ENCODE measurements around the gene EPS8L2. TPM values are rescaled to one million over a fixed set of nuclear protein-coding genes. Genes with fewer than 3 reads are reported as not detected.

EPS8L2 gene
- total and polyA plus RNA-seq, 2 of the 8 experiments (the other 6 are each of a cell fraction or from before 2014, with no cell fraction given): 38.5 to 57.0 TPM

- 92% methylated on average over 11 of the region's 11 CpGs; no CpG with 5 or more reads in 1 of the 2 experiments for WGBS, 2 experiments (ENCODE audit: extremely low coverage in 1 of 2, insufficient coverage in 1 of 2, insufficient read length in 1 of 2, insufficient replicate concordance in 2 of 2, low coverage in 1 of 2, low lambda C conversion rate in 2 of 2, missing lambda C conversion rate in 1 of 2)
Measured at GRCh38 chr11:665704-666281, 40.2 kb upstream of the EPS8L2 start.

More at GRCh38 chr11:665704-666281, 40.2 kb upstream of the EPS8L2 start:
- no peak for DNase-seq (ENCODE audit: low read depth in 1 of 2, low spot score in 2 of 2)
- Histone ChIP-seq H2AFZ (ENCODE audit: low read length) (no peak overlapping the region), H3K4ac (replicated peaks; ENCODE audit: insufficient read length, low read depth, low read length) (no peak overlapping the region), H3K56ac (replicated peaks; ENCODE audit: insufficient read length, low read depth, low read length) (no peak overlapping the region), H3K18ac (ENCODE audit: extremely low read depth, low read length) (no peak overlapping the region), H3K4me3 (ENCODE audit: extremely low read depth in 1 of 4, insufficient read depth in 2 of 4, low read depth in 3 of 4, low read length in 4 of 4) (no peak overlapping the region), H4K91ac (replicated peaks; ENCODE audit: insufficient read length, low read length) (no peak overlapping the region), H3K27me3 (replicated peaks in 1 of 4; ENCODE audit: control insufficient read depth in 3 of 4, extremely low read depth in 1 of 4, insufficient read depth in 3 of 4, low read length in 3 of 4) (no peaks in the 10 kb centered on the region), H2BK20ac (ENCODE audit: low read length) (no peak overlapping the region), H2BK120ac (replicated peaks; ENCODE audit: low read depth, low read length) (no peak overlapping the region), H2BK15ac (ENCODE audit: low read length) (no peak overlapping the region), H2BK5ac (ENCODE audit: low read depth, low read length) (no peak overlapping the region; the same call in 1 of the 2 replicates), H2BK12ac (ENCODE audit: low read depth, low read length) (no peak overlapping the region), H3K9ac (replicated peaks in 1 of 4; ENCODE audit: extremely low read depth in 1 of 4, low read depth in 3 of 4, low read length in 3 of 4) (no peak overlapping the region), H4K20me1 (replicated peaks in 1 of 2; ENCODE audit: control insufficient read depth in 1 of 2, insufficient read depth in 2 of 2, low read length in 2 of 2) (peaks cover 5 to 9% of the 10 kb centered on the region in 2 experiments), H3K4me2 (ENCODE audit: insufficient read depth in 1 of 2, low read depth in 2 of 2, low read length in 2 of 2) (no peak overlapping the region), H3K9me3 (ENCODE audit: insufficient read depth in 2 of 2, low read depth in 1 of 2, low read length in 1 of 2) (peaks cover 0 to 4% of the 10 kb centered on the region in 2 experiments; a peak in 1 of 4 replicates), H3K14ac (ENCODE audit: insufficient read length) (no peak overlapping the region), H3K79me1 (ENCODE audit: low read depth, low read length) (no peaks in the 10 kb centered on the region; the same call in none of the 2 replicates), H4K5ac (ENCODE audit: insufficient read length, low read depth, low read length) (no peak overlapping the region), H3K23me2 (ENCODE audit: low read depth, low read length) (no peaks in the 10 kb centered on the region), H3K23ac (ENCODE audit: insufficient read length) (no peak overlapping the region), H4K8ac (ENCODE audit: extremely low read depth, insufficient read depth, low read length) (no peak overlapping the region), H3K4me1 (replicated peaks in 1 of 4; ENCODE audit: control insufficient read depth in 3 of 4, insufficient read depth in 4 of 4, low read length in 3 of 4) (no peaks in the 10 kb centered on the region), H2AK5ac (ENCODE audit: low read depth, low read length) (no peak overlapping the region), H3K79me2 (ENCODE audit: control insufficient read depth in 1 of 2, insufficient read depth in 2 of 2, low read length in 2 of 2) (no peaks in the 10 kb centered on the region; a peak in 1 of 4 replicates), H3K36me3 (ENCODE audit: control insufficient read depth in 2 of 4, insufficient read depth in 4 of 4, low read length in 3 of 4) (peaks cover 0 to 16% (median 6%) of the 10 kb centered on the region in 4 experiments; a peak in 6 of 8 replicates), H3K27ac (ENCODE audit: low read depth, low read length) (no peak overlapping the region)
- TF ChIP-seq TCF12 (IDR thresholded peaks at IDR 0.05; ENCODE audit: low read depth, low read length): no peak
- TF ChIP-seq RFX5 (IDR thresholded peaks at IDR 0.05; ENCODE audit: borderline replicate concordance, low read depth, low read length): no peak
- no peak for TF ChIP-seq JUND (IDR thresholded peaks at IDR 0.05; ENCODE audit: low read length)
- TF ChIP-seq BRCA1 (IDR thresholded peaks at IDR 0.05; ENCODE audit: low read depth, low read length): no peak
- TF ChIP-seq KDM1A (IDR thresholded peaks at IDR 0.05; ENCODE audit: borderline replicate concordance, low read length): no peak
- no peak for TF ChIP-seq SIRT6 (IDR thresholded peaks at IDR 0.05; ENCODE audit: low read length)
- POLR2A ChIA-PET (ENCODE audit: partially characterized antibody): no interaction called here
- no peak for FAIRE-seq
- CTCF ChIA-PET (ENCODE audit: partially characterized antibody): interaction anchor here (1.0 to 2.2 kb wide), 4 partner anchors 10 to 97 kb away, joined by 3 to 6 read pairs (median 4); no protein-coding TSS in a partner anchor

Measured in H1 (cell line).